Panc1 (cell line): ENCODE data around the gene LITAF. TPM values are rescaled to one million over a fixed set of nuclear protein-coding genes. Genes with fewer than 3 reads are reported as not detected.
"Not testable (repeated sequence)": the region's sequence is repeated elsewhere in the genome, so short reads cannot be mapped to it uniquely, and the experiment has no call there.

Experiments used
- ATAC-seq: fragments of 200-7000 bp; cut with Tn5 transposase; 2 replicates; pipeline ENCODE4 v1.9.1; 2020; ENCODE audit warnings: mild to moderate bottlenecking, moderate library complexity
- BruUV-seq: library from RNA; stranded (reverse); fragments of 400-500 nt; replicated peaks from 2 replicates; lab custom pipeline; 2021; lab: Mats Ljungman, UMichigan
- CTCF ChIA-PET: fragments of 300-600 bp; sonication (Branson Sonifier 250); formaldehyde crosslinking; loops from one replicate; lab custom pipeline; 2022; ENCODE audit warnings: antibody characterized with exemption; lab: Charles Lee
- POLR2A ChIA-PET: fragments of 300-600 bp; sonication (Branson Sonifier 250); formaldehyde crosslinking; loops from one replicate; lab custom pipeline; 2022; ENCODE audit warnings: antibody characterized with exemption; lab: Charles Lee
- DNase-seq: peaks from one replicate; pipeline ENCODE4 v3.0.0-alpha.2; 2010; ENCODE audit warnings: low read depth, low spot score
- H3K27ac ChIP-seq: 2 replicates; pipeline ENCODE4 v1.5.1; 2011; ENCODE audit warnings: mild to moderate bottlenecking, low read length, inconsistent platforms
- H3K27me3 ChIP-seq: fragments of 200-500 bp; sonication (Bioruptor generic); 2 replicates; pipeline ENCODE4 v1.6.0; 2014; ENCODE audit warnings: low read length, inconsistent platforms; ENCODE audit not compliant: control insufficient read depth, insufficient read depth
- H3K36me3 ChIP-seq: fragments of 200-500 bp; sonication (Bioruptor generic); 2 replicates; pipeline ENCODE4 v1.5.1; 2014; ENCODE audit warnings: inconsistent platforms, mild to moderate bottlenecking, low read length, moderate library complexity; ENCODE audit not compliant: control insufficient read depth, insufficient read depth
- H3K4me1 ChIP-seq: 2 replicates; pipeline ENCODE4 v1.5.1; 2011; ENCODE audit warnings: inconsistent platforms, mild to moderate bottlenecking, low read length, moderate library complexity; ENCODE audit not compliant: control insufficient read depth, insufficient read depth
- H3K4me3 ChIP-seq, 2 experiments: 2 replicates each; pipeline ENCODE4 v1.5.1; 2011 to 2012; ENCODE audit warnings: low read depth in 2 of 2, low read length in 2 of 2, mild to moderate bottlenecking in 2 of 2, inconsistent platforms in 1 of 2, moderate library complexity in 1 of 2
- H3K9me3 ChIP-seq: fragments of 200-500 bp; sonication (Bioruptor generic); 2 replicates; pipeline ENCODE4 v1.5.1; 2014; ENCODE audit warnings: low read depth, mild to moderate bottlenecking, inconsistent platforms, low read length, moderate library complexity; ENCODE audit not compliant: control insufficient read depth, insufficient read depth
- POLR2AphosphoS5 ChIP-seq: IDR thresholded peaks from 2 replicates; pipeline ENCODE4 v1.6.1; 2012; ENCODE audit warnings: mild to moderate bottlenecking, low read depth, low read length, moderate library complexity
- SIN3A ChIP-seq: IDR thresholded peaks from 2 replicates; pipeline ENCODE4 v1.6.1; 2012; ENCODE audit warnings: low read depth, mild to moderate bottlenecking, low read length, moderate library complexity, borderline replicate concordance; ENCODE audit not compliant: insufficient read depth
- TCF7L2 ChIP-seq: IDR thresholded peaks from 2 replicates; pipeline ENCODE4 v1.6.1; 2011; ENCODE audit warnings: mild to moderate bottlenecking, low read depth, low read length, inconsistent platforms
- in situ Hi-C: cut with HindIII; loops from 2 replicates; pipeline ENCODE4 v1.10.0; 2016; ENCODE audit warnings: low sequenced_read_pairs, low pct_unique_long_range_greater_than_20kb
- intact Hi-C: fragments of 100-400 bp; cut with micrococcal nuclease; formaldehyde crosslinking; loops from one replicate; pipeline ENCODE4 v1.10.0; 2022; ENCODE audit not compliant: unreplicated experiment
- total RNA-seq: library from RNA; stranded (reverse); gene quantifications from one replicate; pipeline ENCODE4 v1.2.1, GENCODE V29; 2021; ENCODE audit not compliant: unreplicated experiment
- TF ChIP-seq, protein P1 (sequence below), 2 experiments: IDR thresholded peaks; 2 replicates each; pipeline ENCODE4 v1.6.1; 2011 to 2012; ENCODE audit warnings: low read depth in 2 of 2, control low read depth in 1 of 2, low read length in 1 of 2, mild to moderate bottlenecking in 1 of 2, moderate library complexity in 1 of 2; ENCODE audit not compliant: insufficient read depth in 1 of 2
- TF ChIP-seq, protein P2 (sequence below): fragments of 450-650 bp; IDR thresholded peaks from 2 replicates; pipeline ENCODE4 v1.5.1; 2017; ENCODE audit warnings: mild to moderate bottlenecking

Gene LITAF
- total RNA-seq, 1 experiment from 2014 or later: 85.2 TPM

DNA sequence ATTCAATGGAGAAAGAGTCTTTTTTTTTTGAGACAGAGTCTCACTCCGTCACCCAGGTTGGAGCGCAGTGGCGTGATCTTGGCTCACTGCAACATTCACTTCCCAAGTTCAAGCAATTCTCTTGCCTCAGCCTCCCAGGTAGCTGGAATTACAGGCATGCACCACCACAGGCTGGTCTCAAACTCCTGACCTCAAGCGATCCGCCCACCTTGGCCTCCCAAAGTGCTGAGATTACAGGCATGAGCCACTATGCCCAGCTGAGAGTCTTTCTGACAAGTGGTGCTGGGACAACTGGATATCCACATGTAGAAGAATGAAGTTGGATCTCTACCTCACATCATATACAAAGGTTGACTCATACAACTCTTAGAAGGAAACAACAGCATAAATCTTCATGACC lies 4.9 kb upstream of the LITAF start:
- H3K4me3 ChIP-seq, H3K36me3 ChIP-seq, DNase-seq, in situ Hi-C loops, H3K4me1 ChIP-seq, intact Hi-C loops, ATAC-seq, H3K27ac ChIP-seq, H3K9me3 ChIP-seq, POLR2A ChIA-PET, CTCF ChIA-PET, BruUV-seq, H3K27me3 ChIP-seq: not testable (repeated sequence)

DNA sequence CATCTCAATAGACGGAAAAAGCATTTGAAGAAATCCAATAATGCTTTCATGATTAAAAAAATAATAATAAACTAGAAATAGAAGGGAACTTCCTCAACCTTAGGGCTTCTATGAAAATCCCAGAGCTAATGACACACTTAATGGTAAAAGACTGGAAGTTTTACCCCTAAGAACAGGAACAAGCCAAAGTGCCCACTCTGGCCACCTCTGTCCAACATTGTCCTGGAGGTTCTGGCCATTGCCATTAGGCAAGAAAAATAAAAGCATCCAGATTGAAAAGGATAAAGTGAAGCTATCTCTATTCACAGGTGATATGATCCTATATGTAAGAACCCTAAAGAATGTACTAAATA lies 2.5 kb upstream of the LITAF start:
- ChIA-PET POLR2A (interaction anchor here (0.6 kb wide), 1 partner anchor 663 kb away, joined by 3 read pairs; no protein-coding TSS in a partner anchor), CTCF (interaction anchor here (0.6 kb wide), 1 partner anchor 146 kb away, joined by 10 read pairs; no protein-coding TSS in a partner anchor)
- DNase-seq: no peak
- in situ Hi-C loops (no loop called here), intact Hi-C loops (no loop called here)
- BruUV-seq: no TSS peak
- Histone ChIP-seq H3K4me3 (no peak overlapping the region), H3K9me3 (no peaks in the 10 kb centered on the region), H3K27me3 (no peaks in the 10 kb centered on the region), H3K36me3 (no peaks in the 10 kb centered on the region), H3K27ac (no peak overlapping the region), H3K4me1 (peaks cover 19% of the 10 kb centered on the region)
- TF ChIP-seq TCF7L2: no peak
- no peak for TF ChIP-seq POLR2AphosphoS5
- TF ChIP-seq, protein P1, sequence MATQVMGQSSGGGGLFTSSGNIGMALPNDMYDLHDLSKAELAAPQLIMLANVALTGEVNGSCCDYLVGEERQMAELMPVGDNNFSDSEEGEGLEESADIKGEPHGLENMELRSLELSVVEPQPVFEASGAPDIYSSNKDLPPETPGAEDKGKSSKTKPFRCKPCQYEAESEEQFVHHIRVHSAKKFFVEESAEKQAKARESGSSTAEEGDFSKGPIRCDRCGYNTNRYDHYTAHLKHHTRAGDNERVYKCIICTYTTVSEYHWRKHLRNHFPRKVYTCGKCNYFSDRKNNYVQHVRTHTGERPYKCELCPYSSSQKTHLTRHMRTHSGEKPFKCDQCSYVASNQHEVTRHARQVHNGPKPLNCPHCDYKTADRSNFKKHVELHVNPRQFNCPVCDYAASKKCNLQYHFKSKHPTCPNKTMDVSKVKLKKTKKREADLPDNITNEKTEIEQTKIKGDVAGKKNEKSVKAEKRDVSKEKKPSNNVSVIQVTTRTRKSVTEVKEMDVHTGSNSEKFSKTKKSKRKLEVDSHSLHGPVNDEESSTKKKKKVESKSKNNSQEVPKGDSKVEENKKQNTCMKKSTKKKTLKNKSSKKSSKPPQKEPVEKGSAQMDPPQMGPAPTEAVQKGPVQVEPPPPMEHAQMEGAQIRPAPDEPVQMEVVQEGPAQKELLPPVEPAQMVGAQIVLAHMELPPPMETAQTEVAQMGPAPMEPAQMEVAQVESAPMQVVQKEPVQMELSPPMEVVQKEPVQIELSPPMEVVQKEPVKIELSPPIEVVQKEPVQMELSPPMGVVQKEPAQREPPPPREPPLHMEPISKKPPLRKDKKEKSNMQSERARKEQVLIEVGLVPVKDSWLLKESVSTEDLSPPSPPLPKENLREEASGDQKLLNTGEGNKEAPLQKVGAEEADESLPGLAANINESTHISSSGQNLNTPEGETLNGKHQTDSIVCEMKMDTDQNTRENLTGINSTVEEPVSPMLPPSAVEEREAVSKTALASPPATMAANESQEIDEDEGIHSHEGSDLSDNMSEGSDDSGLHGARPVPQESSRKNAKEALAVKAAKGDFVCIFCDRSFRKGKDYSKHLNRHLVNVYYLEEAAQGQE (IDR thresholded peaks at IDR 0.05; ENCODE audit: insufficient read depth in 1 of 2, low read depth in 2 of 2, low read length in 1 of 2): no peak
- no peak for TF ChIP-seq SIN3A
- TF ChIP-seq, protein P2, sequence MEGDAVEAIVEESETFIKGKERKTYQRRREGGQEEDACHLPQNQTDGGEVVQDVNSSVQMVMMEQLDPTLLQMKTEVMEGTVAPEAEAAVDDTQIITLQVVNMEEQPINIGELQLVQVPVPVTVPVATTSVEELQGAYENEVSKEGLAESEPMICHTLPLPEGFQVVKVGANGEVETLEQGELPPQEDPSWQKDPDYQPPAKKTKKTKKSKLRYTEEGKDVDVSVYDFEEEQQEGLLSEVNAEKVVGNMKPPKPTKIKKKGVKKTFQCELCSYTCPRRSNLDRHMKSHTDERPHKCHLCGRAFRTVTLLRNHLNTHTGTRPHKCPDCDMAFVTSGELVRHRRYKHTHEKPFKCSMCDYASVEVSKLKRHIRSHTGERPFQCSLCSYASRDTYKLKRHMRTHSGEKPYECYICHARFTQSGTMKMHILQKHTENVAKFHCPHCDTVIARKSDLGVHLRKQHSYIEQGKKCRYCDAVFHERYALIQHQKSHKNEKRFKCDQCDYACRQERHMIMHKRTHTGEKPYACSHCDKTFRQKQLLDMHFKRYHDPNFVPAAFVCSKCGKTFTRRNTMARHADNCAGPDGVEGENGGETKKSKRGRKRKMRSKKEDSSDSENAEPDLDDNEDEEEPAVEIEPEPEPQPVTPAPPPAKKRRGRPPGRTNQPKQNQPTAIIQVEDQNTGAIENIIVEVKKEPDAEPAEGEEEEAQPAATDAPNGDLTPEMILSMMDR: no peak
- ATAC-seq: no peak

DNA sequence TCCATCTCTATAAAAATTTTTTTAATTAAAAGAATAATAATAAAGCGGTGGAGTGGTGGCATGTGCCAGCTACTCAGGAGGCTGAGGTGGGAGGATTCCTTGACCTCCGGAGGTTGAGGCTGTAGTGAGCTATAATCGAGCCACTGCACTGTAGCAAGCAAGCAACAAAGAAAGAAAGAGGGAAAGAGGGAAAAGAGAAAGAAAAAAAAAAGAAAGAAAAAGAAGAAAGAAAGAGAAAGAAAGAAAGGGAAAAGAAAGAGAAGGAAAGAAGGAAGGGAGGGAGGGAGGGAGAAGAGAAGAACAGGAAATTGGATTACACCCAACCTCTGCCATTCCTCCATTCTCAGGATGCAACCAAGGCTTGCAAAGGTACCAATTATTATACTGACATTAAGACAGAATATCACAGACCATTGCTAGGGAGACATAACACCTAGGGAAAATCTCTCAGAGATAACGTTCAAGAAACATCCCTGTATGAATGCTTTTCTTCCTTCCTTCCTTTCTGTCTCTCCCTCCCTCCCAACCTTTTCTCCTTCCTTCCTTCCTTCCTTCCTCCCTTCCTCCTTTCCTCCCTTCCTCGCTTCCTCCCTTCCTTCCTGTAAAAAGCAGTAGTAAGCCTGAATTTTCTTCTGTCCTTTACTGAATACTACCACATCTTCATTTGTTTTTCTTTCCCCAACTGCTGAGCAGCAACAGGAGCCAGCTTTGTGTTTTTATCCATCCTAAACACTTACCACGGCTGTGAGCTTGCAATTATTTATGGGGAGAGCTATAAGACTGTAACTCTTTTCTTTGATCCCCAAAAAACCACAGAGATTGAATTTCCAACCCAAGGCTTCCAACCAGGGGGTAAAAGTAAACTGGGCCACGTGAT lies 1.8 kb upstream of the LITAF start:
- Histone ChIP-seq H3K27ac (no peak overlapping the region), H3K36me3 (no peaks in the 10 kb centered on the region), H3K4me1 (peaks cover 25% of the 10 kb centered on the region), H3K4me3 (no peak overlapping the region), H3K9me3 (no peaks in the 10 kb centered on the region), H3K27me3 (no peaks in the 10 kb centered on the region)
- CTCF ChIA-PET: interaction anchor here (0.6 kb wide), 1 partner anchor 145 kb away, joined by 10 read pairs; no protein-coding TSS in a partner anchor
- no peak for ATAC-seq
- no peak for DNase-seq
- no peak for TF ChIP-seq TCF7L2
- no peak for TF ChIP-seq POLR2AphosphoS5
- TF ChIP-seq, protein P1 (IDR thresholded peaks at IDR 0.05; ENCODE audit: insufficient read depth in 1 of 2, low read depth in 2 of 2, low read length in 1 of 2): no peak
- TF ChIP-seq SIN3A: no peak
- TF ChIP-seq, protein P2: no peak
- intact Hi-C loops: no loop called here
- in situ Hi-C loops: no loop called here
- BruUV-seq: no TSS peak
- POLR2A ChIA-PET: no interaction called here
